ENCODE data around the gene ATG12. TPM values are rescaled to one million over a fixed set of nuclear protein-coding genes. Genes with fewer than 3 reads are reported as not detected.

The ATG12 gene
- total RNA-seq, 1 experiment from 2014 or later = 52.0 TPM

DNA sequence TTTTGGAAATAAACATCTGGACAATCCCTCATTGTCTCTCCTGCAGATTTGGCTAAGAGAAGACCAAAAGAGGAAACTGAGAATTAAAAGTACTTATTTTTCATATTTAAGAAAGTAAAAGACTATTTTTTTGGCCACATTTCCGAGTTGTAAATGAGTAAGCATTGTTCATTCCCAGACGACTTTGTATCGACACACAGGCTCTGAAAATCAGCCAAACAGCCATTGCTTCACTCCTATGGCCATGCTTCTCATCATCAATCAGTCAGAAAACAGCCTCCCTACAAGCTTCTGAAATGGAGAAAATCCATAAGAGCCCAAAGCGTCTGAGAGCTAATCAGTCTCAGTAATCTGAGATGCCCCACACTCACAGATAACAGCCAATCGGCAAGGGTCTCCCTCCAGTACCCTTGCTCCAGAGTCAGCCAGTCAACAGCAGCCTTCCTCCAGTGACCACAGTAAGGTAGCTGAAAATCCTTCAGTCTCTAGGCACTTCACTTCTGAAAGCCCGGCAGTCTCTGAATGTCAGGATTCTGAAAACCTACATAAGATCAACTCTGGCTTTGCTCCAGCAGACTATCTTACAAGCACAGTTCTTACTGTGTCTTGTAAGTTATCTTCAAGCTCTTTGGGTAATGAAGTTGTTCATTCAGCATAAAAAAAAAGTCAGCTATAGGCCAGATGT, 55.8 kb downstream of the ATG12 start:
- H3K4me1 ChIP-seq (ENCODE audit: control insufficient read depth, insufficient read depth, low read length) = no peaks in the 10 kb centered on the region
- ATAC-seq (no peak), DNase-seq (ENCODE audit: low read depth, low spot score) (no peak)
- intact Hi-C loops (cut with micrococcal nuclease; ENCODE audit: unreplicated experiment) = no loop called here
- TF ChIP-seq POLR2AphosphoS5 (IDR thresholded peaks at IDR 0.05; ENCODE audit: low read depth, low read length) (no peak), TCF7L2 (IDR thresholded peaks at IDR 0.05; ENCODE audit: low read depth, low read length) (no peak), SIN3A (IDR thresholded peaks at IDR 0.05; ENCODE audit: borderline replicate concordance, insufficient read depth, low read depth, low read length) (no peak)
- TF ChIP-seq, protein P1, sequence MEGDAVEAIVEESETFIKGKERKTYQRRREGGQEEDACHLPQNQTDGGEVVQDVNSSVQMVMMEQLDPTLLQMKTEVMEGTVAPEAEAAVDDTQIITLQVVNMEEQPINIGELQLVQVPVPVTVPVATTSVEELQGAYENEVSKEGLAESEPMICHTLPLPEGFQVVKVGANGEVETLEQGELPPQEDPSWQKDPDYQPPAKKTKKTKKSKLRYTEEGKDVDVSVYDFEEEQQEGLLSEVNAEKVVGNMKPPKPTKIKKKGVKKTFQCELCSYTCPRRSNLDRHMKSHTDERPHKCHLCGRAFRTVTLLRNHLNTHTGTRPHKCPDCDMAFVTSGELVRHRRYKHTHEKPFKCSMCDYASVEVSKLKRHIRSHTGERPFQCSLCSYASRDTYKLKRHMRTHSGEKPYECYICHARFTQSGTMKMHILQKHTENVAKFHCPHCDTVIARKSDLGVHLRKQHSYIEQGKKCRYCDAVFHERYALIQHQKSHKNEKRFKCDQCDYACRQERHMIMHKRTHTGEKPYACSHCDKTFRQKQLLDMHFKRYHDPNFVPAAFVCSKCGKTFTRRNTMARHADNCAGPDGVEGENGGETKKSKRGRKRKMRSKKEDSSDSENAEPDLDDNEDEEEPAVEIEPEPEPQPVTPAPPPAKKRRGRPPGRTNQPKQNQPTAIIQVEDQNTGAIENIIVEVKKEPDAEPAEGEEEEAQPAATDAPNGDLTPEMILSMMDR (IDR thresholded peaks at IDR 0.05) = no peak
- TF ChIP-seq, protein P2, sequence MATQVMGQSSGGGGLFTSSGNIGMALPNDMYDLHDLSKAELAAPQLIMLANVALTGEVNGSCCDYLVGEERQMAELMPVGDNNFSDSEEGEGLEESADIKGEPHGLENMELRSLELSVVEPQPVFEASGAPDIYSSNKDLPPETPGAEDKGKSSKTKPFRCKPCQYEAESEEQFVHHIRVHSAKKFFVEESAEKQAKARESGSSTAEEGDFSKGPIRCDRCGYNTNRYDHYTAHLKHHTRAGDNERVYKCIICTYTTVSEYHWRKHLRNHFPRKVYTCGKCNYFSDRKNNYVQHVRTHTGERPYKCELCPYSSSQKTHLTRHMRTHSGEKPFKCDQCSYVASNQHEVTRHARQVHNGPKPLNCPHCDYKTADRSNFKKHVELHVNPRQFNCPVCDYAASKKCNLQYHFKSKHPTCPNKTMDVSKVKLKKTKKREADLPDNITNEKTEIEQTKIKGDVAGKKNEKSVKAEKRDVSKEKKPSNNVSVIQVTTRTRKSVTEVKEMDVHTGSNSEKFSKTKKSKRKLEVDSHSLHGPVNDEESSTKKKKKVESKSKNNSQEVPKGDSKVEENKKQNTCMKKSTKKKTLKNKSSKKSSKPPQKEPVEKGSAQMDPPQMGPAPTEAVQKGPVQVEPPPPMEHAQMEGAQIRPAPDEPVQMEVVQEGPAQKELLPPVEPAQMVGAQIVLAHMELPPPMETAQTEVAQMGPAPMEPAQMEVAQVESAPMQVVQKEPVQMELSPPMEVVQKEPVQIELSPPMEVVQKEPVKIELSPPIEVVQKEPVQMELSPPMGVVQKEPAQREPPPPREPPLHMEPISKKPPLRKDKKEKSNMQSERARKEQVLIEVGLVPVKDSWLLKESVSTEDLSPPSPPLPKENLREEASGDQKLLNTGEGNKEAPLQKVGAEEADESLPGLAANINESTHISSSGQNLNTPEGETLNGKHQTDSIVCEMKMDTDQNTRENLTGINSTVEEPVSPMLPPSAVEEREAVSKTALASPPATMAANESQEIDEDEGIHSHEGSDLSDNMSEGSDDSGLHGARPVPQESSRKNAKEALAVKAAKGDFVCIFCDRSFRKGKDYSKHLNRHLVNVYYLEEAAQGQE (IDR thresholded peaks at IDR 0.05; ENCODE audit: insufficient read depth in 1 of 2, low read depth in 2 of 2, low read length in 1 of 2) = no peak
- BruUV-seq (replicated peaks) = no TSS peak
- H3K9me3 ChIP-seq (ENCODE audit: control insufficient read depth, insufficient read depth, low read depth, low read length) = no peaks in the 10 kb centered on the region
- in situ Hi-C loops (cut with HindIII; ENCODE audit: low pct_unique_long_range_greater_than_20kb, low sequenced_read_pairs) = no loop called here
- no peaks in the 10 kb centered on the region; the same call in 1 of the 2 replicates for H3K36me3 ChIP-seq (ENCODE audit: control insufficient read depth, insufficient read depth, low read length)
- H3K4me3 ChIP-seq (ENCODE audit: low read depth in 2 of 2, low read length in 2 of 2) = no peak overlapping the region
- H3K27me3 ChIP-seq (ENCODE audit: control insufficient read depth, insufficient read depth, low read length) = peaks cover 2% of the 10 kb centered on the region; the same call in 1 of the 2 replicates
- ChIA-PET POLR2A (no interaction called here), CTCF (no interaction called here)
- H3K27ac ChIP-seq (ENCODE audit: low read length) = no peak overlapping the region

DNA sequence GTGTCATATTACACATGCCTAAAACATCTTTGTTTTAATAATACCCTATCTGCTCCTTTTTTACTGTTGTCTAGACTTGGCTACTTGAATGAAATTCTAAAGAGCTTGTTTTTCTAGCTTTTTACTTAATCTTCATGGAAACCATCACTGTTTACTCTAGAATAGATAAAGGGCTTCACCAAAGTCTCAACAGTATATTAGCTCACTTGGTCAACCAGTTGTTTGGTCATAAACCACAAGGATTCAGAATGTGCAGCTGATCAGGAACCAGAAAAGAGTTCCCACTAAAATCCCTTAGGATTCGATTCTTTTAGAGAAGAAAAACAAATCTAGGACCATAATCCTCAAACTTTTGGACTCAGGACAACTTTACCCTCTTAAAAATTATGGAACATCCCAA, 62.9 kb downstream of the ATG12 start:
- in situ Hi-C loops (cut with HindIII; ENCODE audit: low pct_unique_long_range_greater_than_20kb, low sequenced_read_pairs) (no loop called here), intact Hi-C loops (cut with micrococcal nuclease; ENCODE audit: unreplicated experiment) (no loop called here)
- Histone ChIP-seq H3K27me3 (ENCODE audit: control insufficient read depth, insufficient read depth, low read length) (peaks cover 7% of the 10 kb centered on the region; the same call in 1 of the 2 replicates), H3K36me3 (ENCODE audit: control insufficient read depth, insufficient read depth, low read length) (no peaks in the 10 kb centered on the region), H3K27ac (ENCODE audit: low read length) (no peak overlapping the region), H3K4me1 (ENCODE audit: control insufficient read depth, insufficient read depth, low read length) (no peaks in the 10 kb centered on the region), H3K4me3 (ENCODE audit: low read depth in 2 of 2, low read length in 2 of 2) (no peak overlapping the region), H3K9me3 (ENCODE audit: control insufficient read depth, insufficient read depth, low read depth, low read length) (no peaks in the 10 kb centered on the region)
- ATAC-seq (no peak), DNase-seq (ENCODE audit: low read depth, low spot score) (no peak)
- no TSS peak for BruUV-seq (replicated peaks)
- ChIA-PET POLR2A (no interaction called here), CTCF (no interaction called here)
- TF ChIP-seq SIN3A (IDR thresholded peaks at IDR 0.05; ENCODE audit: borderline replicate concordance, insufficient read depth, low read depth, low read length) (no peak), POLR2AphosphoS5 (IDR thresholded peaks at IDR 0.05; ENCODE audit: low read depth, low read length) (no peak), TCF7L2 (IDR thresholded peaks at IDR 0.05; ENCODE audit: low read depth, low read length) (no peak)
- TF ChIP-seq, protein P1 (IDR thresholded peaks at IDR 0.05) = no peak
- TF ChIP-seq, protein P2 (IDR thresholded peaks at IDR 0.05; ENCODE audit: insufficient read depth in 1 of 2, low read depth in 2 of 2, low read length in 1 of 2) = no peak

Measured in Panc1 (cell line).